Mesenteric fat pad (tissue), 1 donor: ENCODE measurements around the gene MAP7D3. TPM values are rescaled to one million over a fixed set of nuclear protein-coding genes. Genes with fewer than 3 reads are reported as not detected.

Experiments used
- DNase-seq: peaks from one replicate; pipeline ENCODE4 v3.0.0-alpha.2; 2020; ENCODE audit warnings: low spot score
- total RNA-seq: library from RNA; stranded (reverse); fragmentation: NEBNext Ultra II Directional; extraction: Animal tissue kit (Norgen Biotek cat#: 25700); gene quantifications from one replicate; pipeline ENCODE4 v1.2.1, GENCODE V29; 2021
- donor health status: DM: yes; HTN: yes; CAD: no.

The MAP7D3 gene
- total RNA-seq, 1 donor from 2014 or later, result 30.0 TPM

DNA sequence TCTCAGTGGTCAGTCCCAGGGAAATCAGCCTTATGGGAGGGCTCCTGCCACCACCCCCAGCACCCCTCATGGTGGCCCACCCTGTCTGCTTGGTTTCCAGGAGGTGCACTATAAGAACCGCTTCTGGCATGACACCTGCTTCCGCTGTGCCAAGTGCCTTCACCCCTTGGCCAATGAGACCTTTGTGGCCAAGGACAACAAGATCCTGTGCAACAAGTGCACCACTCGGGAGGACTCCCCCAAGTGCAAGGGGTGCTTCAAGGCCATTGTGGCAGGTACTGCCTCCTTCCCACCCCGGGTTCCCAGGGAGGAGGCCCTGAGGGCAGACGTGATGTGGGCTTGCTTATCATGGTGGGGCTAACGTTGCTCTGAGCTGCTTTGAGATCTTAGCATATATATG lies 44.3 kb downstream of the MAP7D3 start:
- no peak for DNase-seq

DNA sequence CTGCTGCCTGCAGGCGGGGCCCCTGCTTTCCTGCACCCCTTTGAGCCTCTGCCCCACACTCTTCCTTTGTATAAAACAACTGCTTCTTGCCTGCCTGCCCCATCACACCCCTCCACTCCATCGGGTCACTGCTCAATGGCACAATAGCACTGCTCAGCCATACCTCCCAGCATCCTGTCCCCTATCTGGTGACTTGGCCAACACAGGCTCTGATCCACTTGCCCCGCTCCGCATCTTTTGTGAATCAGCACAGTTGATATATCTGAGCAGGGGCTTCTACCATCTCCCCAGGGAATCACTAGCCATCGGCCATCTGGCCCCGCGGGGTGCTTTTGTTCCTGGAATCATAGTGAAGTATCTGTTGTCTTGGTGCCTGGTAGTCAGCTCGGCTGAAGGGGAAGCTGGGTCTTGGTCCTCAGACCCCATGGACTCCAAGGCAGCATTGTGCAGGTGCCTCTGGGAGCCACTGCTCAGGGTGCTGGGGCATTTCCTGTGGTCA lies 45.3 kb downstream of the MAP7D3 start:
- DNase-seq, result no peak

DNA sequence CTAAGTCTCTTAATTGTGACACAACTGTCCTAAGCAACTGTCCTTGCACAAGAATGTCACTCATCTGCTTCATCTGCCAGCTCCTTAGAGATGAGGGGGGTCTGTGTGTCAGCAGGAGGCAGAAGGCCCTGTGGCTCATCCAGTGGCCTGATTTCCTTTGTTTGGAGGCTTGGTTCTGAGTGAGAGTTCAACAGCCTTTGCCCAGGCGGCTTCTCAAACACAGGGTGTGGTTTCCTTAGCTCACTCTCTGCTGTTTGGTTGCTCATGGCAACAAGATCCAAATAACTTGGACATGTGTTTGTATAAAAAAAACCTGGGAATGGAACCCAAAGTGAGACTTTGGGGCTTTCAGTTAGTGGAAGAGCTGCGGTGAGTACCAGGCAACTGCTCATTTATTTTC lies 46.6 kb downstream of the MAP7D3 start:
- DNase-seq, result no peak

DNA sequence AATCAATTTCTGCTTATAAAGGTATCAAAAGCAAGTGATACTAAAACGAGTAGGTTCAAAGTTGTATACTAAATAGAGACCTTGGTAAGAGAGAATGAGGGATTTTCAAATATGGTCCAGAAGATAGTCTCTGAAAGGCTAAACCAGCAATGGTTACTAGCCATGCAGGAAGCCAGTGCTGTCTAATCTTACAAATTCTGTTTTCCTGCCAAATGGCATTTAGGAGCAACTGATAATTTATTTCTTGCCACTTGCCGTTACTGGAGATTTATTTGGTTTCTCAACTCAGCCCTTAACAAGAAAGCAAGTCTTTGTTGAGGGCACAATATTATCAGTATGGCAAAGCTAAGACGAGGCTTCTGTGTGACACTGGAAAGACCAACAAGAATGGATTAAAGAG lies 47.2 kb downstream of the MAP7D3 start:
- DNase-seq, result no peak

- no peak for DNase-seq
Observed at GRCh38 chrX:136203438-136203837, 47.8 kb downstream of the MAP7D3 start.

DNA sequence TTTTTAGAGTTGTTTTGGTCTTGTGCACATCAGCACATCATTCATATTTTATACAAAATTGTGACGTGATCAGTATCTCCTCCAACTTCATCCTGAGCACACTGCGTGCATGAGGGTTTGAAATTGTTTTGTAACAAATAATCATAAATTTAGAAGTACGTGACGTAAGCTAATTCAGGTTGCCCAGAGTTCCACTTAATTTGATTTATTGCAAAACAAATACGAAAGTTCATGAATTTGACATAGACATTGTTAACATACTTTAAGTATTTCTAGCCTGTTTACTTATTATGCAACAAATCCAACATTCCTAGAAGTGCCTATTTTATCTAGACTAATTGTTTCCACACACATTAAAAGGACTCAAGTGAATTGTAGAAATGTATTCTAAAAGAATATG lies 48.3 kb downstream of the MAP7D3 start:
- no peak for DNase-seq

GRCh38 chrX:136201601-136202000 lies 49.6 kb downstream of the MAP7D3 start:
- no peak for DNase-seq

DNA sequence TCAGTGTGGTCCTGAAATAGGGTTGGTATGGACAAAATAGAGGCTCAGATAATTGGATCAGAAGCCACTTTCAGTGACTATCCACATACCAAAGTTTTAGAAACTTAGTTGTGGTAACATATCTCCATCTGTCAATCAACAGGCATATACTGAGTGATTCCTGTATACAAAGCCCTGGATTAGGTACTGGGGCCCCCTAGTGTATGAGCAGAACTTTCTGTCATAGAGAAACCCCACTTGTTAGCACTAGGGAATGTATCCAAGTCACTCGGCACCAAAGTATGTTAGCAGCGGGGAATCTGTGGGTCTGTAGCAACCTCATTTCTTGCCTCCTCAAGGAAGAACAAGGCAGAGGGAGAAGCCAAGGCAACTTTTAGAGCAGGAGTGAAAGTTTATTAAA lies 50.7 kb downstream of the MAP7D3 start:
- no peak for DNase-seq

DNA sequence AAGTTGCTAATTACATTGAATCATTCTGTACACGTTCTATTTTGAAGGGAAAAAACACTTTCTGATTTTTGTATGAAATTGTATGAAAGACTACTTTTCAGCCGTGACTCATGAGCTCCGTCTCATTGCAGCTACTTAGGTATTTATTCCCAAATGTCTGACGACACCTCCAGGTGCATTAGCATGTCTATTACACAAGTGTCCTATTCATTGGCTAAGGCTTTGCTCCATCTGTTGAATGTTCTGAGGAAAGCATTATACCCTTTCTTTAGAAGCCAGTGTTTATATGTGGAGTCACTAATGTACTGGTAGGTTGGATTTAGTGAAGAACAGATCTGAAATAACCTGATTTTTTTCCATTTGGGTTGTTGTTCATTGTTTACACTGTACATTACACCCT lies 51.8 kb downstream of the MAP7D3 start:
- no peak for DNase-seq

DNA sequence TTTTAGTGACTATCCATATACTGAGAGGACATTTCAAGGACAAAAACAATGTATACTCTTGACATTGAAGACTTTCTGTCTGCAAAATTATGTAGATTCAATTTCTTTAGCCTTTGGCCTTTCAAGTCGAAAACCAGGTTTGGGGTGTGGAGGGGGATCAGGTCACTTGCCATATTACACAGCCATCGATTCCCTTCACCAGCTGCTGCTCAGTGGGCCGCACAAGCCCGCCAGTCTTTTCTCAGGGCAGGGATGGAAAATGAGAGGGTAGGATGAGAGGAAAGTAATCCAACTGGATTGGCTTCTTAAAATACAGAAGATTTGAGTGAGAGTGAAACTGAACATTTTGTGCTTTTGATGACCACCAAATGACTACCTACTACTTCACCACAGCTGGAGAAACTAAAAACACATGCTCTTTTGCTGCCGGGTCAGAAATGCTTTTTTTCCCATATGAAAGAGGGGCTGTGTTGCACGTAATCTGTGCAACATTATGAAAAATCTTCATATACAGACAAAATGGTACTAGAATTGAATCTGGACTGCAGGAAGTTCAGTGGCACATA lies 52.4 kb downstream of the MAP7D3 start:
- DNase-seq, result no peak

GRCh38 chrX:136198010-136198409 lies 53.2 kb downstream of the MAP7D3 start:
- no peak for DNase-seq

DNA sequence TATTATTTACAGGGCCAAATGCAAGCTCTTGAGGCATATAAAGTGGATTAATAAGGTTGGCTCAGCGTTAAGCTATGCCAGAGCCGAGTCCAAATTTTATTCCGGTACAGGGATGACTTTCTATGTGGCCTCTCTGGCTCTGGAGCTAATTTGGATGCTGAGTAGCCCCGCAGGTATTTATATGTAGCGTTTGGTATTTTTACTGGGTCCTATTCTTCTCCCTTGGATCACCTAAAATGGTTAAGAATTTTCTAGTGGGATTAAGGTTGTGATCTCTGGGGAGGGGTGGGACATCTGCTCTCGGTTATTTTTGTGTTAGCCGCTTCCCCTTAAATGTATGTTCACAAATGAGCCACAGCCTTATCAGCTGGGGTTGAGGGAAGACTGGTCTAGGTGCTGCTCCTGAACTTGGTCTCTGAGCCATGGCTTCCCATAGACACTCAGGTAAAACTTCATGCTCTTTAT lies 54.5 kb downstream of the MAP7D3 start:
- DNase-seq, result no peak

- no peak for DNase-seq
Observed at GRCh38 chrX:136195247-136195646, 56.0 kb downstream of the MAP7D3 start.

DNA sequence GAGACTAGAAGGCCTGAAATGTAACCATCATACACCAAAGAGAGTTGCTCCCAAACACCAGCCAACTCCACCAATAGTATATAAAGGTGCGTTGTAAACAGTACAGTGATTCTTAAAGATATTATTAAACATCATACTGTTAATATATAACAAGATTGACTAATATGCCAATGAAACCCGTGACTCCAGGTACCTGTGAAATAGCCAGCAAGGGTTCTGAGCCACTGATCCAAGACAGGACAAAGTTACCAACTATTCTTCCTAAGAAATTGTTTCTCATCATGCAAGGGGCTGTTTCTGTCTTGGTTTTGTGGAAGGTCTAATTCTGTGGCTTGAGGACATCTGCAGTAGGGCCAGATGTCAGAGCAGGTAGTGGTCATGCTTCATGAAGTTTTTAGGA lies 56.7 kb downstream of the MAP7D3 start:
- no peak for DNase-seq

DNA sequence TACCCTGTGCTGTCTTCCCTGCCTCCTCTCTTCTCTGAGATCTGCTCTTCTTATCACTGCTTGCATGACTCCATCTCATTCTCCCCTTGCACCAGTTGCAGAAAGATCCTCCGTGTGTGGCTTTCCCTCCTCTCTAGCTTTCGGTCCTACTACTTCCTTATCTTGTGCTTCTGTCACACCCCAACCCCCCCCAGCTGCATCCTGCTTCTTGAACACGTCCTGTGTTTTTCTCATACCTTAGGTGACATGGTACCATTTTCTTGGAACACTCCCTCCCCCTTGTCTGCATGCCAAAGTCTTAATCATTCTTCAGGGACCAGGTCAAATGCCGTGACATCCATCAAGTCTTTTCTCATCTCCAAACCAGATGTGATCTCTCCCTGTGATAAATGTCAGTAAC lies 57.4 kb downstream of the MAP7D3 start:
- DNase-seq, result no peak

- DNase-seq, result no peak
Observed at GRCh38 chrX:136192839-136193414, 58.3 kb downstream of the MAP7D3 start.

GRCh38 chrX:136192135-136192534 lies 59.1 kb downstream of the MAP7D3 start:
- no peak for DNase-seq

DNA sequence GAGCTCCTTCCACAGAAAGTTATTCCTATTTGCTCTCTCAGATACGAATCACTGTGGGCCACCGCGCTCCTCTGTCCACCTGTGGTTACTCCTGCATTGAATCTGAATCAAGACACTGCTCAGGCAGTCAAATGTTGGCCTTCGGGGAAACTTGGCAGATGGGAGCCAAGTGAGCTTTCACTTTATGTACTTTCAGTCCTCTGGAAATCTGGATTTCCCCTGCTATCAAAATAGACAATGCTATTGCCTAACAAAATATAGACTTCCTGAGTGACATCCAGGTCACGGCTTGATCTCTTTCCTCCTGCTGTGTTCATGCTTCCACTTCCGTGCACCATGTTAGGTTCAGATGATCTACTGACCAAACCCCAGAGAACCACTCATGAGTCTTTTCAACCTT lies 60.0 kb downstream of the MAP7D3 start:
- DNase-seq, result no peak

DNA sequence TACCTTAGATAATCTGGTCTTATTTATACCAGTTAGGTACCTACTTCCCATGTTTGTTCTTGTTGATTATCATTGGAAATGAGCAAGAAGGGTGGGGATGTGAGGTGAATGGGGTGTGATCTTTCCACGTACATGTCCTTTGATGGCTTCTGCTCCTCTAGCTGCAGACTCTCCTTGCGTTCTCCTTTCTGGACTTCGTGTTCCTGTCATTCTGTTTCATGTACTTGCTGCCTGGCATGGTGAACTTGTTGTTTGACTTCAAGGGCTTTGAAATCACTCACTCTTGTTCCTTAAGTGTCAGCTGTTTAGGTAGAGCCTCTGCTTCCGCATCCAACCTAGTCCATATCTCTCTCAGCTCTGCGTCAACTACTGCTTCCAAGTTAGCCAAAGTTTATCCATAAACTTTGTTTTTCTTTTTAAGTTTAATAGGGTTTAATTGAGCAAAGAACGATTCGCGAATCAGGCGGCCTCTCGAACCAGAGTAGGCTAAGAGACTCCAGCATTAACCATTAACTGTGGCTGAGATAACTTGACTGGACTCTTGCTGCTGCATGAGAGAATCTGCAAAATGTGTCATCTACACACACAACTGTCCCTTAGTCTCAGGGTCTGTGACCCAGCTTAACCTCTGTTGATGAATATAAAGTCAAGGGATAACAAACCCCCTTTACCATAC lies 61.0 kb downstream of the MAP7D3 start:
- no peak for DNase-seq

DNA sequence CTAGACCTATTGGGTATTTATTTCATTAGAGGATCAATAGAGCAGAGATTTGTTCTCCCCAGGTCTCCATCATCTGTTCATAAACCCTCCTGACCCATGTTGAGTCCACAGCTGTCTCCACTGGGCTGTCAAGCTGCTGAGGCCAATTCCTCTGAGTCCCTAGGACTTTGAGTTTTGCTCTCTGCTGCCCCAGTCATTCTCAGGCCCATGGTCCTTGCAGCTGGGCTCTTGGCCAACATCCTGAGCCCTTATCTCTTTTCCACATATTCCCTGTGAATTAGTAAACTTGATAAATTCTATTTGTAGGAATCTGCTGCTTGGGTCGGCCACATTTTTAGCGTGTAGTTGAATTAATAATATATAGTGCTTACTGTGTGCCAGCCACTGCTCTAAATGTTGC lies 62.0 kb downstream of the MAP7D3 start:
- no peak for DNase-seq

- no peak for DNase-seq
Observed at GRCh38 chrX:136186023-136186413, 65.2 kb downstream of the MAP7D3 start.

DNA sequence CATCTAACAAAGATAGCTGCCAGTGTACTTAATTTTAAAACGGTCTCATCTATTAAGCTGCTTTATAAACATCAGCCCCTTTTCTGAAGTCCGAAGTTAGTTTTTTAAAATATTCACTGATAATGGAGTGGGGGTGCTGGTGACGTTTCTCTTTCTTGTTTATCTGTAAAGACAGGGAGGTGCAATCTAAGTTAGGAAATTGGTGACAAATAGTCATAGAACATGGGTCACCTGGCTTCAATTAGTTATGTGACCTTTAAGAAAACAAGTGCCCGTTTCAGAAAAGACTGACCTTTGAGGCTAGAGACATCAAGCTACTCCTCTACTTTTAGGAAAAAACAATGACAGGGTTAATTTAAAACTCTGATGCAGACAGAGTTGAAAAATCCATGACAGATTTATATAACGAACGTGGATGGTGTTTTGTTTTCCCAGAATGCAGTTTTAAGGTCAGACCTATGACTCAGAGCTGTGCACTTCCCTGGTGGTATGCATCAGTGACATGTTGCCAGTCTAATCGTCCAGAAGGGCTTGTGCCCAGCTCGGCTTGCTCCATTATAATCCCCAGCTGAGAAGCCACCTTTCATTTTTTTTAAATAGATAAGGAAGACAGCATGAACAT lies 65.7 kb downstream of the MAP7D3 start:
- no peak for DNase-seq
